Cardiac muscle cell (in vitro differentiated cells and primary cell): ENCODE measurements around the gene UBA1. TPM values are rescaled to one million over a fixed set of nuclear protein-coding genes. Genes with fewer than 3 reads are reported as not detected.
A peak's percentile ranks its signal among the peaks of the same experiment; 100 is the strongest.

Experiments
- DNase-seq, 2 donors: peaks; one replicate each; pipeline versions ENCODE4 v3.0.0 to v3.0.0-alpha.2; 2010 to 2017; ENCODE audit warnings: low read depth in 1 of 2, low spot score in 1 of 2
- H3K27ac ChIP-seq: fragments of 200-600 bp; sonication (generic); 2 replicates; pipeline ENCODE4 v1.5.1; 2016
- H3K27me3 ChIP-seq: fragments of 200-600 bp; sonication (generic); 2 replicates; pipeline ENCODE4 v1.6.0; 2016; ENCODE audit warnings: control low read depth
- H3K36me3 ChIP-seq: fragments of 200-600 bp; sonication (generic); 2 replicates; pipeline ENCODE4 v1.5.1; 2016; ENCODE audit warnings: control low read depth
- H3K4me1 ChIP-seq: fragments of 200-600 bp; sonication (generic); 2 replicates; pipeline ENCODE4 v1.8.1; 2017; ENCODE audit warnings: low read depth, mild to moderate bottlenecking, mixed run types
- H3K4me3 ChIP-seq: fragments of 200-600 bp; sonication (generic); 2 replicates; pipeline ENCODE4 v1.5.1; 2016; ENCODE audit warnings: mild to moderate bottlenecking
- H3K9me3 ChIP-seq: fragments of 200-600 bp; sonication (generic); 2 replicates; pipeline ENCODE4 v1.5.1; 2017; ENCODE audit warnings: low read depth, mild to moderate bottlenecking, control low read depth
- polyA plus RNA-seq: library from polyadenylated mRNA; unstranded; fragments of >200 nt; fragmentation: Nextera tagmentation; extraction: Ambion mirVana; gene quantifications from 2 replicates; pipeline ENCODE4 v1.2.1, GENCODE V29; 2016
- total RNA-seq: library from RNA; depleted of rRNA; stranded (reverse); fragments of >200 nt; gene quantifications from 2 replicates; pipeline ENCODE4 v1.2.3, GENCODE V29; 2016
- TF ChIP-seq, protein P1 (sequence below): IDR thresholded peaks from 2 replicates; pipeline ENCODE4 v1.5.1; 2012; ENCODE audit warnings: low read depth, mild to moderate bottlenecking, low read length

UBA1 gene
- total and polyA plus RNA-seq, 2 experiments from 2014 or later = 280 to 386 TPM

DNA sequence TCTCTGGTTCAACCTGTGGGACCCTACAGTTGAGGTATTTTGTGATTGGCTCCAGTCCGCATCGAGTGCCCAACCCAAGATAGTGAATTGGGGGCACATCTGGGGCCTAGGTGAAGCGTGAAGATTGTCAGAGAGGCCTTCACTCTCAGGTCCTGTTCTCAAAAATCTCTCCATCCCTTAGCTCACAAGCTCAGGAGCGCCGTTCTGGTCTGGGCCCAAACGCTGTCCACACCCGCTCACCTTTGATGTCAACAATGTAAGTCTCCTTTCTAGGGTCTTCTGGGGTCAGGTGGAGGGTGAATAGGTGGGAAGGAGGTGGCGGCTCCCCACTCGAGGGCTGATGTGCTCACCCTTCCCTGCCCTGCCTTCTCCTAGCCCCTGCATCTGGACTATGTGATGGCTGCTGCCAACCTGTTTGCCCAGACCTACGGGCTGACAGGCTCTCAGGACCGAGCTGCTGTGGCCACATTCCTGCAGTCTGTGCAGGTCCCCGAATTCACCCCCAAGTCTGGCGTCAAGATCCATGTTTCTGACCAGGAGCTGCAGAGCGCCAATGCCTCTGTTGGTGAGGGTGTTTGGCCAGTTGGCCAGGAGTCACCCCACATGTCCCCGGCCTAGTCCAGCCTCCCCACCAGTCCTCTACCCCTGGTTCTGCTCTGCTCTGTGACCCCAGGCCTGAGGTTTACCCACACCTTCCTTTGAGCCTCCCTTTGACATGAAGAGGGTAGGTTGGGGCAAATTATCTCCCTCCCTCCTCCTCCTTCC, 17.2 kb downstream of the UBA1 start:
- H3K4me1 ChIP-seq = no peaks in the 10 kb centered on the region
- DNase-seq = no peak
- H3K9me3 ChIP-seq = no peaks in the 10 kb centered on the region
- H3K4me3 ChIP-seq = no peak overlapping the region
- TF ChIP-seq, protein P1, sequence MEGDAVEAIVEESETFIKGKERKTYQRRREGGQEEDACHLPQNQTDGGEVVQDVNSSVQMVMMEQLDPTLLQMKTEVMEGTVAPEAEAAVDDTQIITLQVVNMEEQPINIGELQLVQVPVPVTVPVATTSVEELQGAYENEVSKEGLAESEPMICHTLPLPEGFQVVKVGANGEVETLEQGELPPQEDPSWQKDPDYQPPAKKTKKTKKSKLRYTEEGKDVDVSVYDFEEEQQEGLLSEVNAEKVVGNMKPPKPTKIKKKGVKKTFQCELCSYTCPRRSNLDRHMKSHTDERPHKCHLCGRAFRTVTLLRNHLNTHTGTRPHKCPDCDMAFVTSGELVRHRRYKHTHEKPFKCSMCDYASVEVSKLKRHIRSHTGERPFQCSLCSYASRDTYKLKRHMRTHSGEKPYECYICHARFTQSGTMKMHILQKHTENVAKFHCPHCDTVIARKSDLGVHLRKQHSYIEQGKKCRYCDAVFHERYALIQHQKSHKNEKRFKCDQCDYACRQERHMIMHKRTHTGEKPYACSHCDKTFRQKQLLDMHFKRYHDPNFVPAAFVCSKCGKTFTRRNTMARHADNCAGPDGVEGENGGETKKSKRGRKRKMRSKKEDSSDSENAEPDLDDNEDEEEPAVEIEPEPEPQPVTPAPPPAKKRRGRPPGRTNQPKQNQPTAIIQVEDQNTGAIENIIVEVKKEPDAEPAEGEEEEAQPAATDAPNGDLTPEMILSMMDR = no peak
- H3K27me3 ChIP-seq = no peaks in the 10 kb centered on the region
- H3K27ac ChIP-seq = no peak overlapping the region
- H3K36me3 ChIP-seq = peaks cover 90% of the 10 kb centered on the region

DNA sequence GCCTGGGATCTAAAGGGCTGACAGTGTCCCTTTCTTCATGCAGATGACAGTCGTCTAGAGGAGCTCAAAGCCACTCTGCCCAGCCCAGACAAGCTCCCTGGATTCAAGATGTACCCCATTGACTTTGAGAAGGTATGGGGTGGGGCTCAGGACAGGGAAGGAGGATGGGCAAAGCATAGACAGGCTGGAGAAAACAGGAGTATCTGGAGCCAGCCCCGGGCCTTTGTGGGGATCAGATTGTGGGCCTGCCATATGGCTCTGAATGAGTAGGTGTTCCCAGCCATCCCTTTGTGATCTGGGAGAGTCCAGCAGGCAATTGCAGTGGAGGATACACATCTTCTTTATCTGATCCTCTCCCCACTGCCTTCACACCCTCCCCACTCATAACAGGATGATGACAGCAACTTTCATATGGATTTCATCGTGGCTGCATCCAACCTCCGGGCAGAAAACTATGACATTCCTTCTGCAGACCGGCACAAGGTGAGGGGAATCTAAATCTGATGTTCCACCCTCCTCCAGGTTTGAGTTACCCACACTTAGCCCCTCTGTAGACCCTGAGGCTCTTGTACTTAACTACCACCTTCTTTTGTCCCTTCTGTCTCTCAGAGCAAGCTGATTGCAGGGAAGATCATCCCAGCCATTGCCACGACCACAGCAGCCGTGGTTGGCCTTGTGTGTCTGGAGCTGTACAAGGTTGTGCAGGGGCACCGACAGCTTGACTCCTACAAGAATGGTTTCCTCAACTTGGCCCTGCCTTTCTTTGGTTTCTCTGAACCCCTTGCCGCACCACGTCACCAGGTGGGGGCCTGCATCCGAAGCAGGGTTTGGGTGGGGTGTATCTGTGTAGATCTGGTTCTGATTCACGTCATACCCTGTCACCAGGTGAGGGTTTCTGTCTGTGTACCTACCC, 19.0 kb downstream of the UBA1 start:
- Histone ChIP-seq H3K27ac (no peak overlapping the region), H3K27me3 (no peaks in the 10 kb centered on the region), H3K9me3 (no peaks in the 10 kb centered on the region), H3K4me3 (no peak overlapping the region), H3K36me3 (peaks cover 73% of the 10 kb centered on the region), H3K4me1 (no peaks in the 10 kb centered on the region)
- TF ChIP-seq, protein P1 = no peak
- DNase-seq = no peak

DNA sequence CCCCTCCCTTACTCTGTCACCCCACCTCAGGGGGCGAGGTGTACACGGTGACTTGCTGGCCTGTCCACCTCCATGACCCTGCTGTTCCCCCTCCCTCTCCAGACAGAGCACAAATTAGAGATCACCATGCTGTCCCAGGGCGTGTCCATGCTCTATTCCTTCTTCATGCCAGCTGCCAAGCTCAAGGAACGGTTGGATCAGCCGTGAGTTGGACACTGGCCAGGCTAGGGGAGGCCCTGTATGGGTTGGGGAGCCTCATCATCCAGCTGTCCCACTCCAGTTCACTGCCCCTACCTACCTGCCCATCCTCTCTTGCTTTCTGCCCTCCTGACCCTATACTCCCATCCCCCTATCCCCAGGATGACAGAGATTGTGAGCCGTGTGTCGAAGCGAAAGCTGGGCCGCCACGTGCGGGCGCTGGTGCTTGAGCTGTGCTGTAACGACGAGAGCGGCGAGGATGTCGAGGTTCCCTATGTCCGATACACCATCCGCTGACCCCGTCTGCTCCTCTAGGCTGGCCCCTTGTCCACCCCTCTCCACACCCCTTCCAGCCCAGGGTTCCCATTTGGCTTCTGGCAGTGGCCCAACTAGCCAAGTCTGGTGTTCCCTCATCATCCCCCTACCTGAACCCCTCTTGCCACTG, 20.9 kb downstream of the UBA1 start:
- Histone ChIP-seq H3K4me1 (no peaks in the 10 kb centered on the region), H3K27me3 (no peaks in the 10 kb centered on the region), H3K4me3 (no peak overlapping the region), H3K36me3 (peaks cover 57% of the 10 kb centered on the region), H3K27ac (peak overlapping the region; percentile 84), H3K9me3 (no peaks in the 10 kb centered on the region)
- TF ChIP-seq, protein P1 = no peak
- DNase-seq = no peak

DNA sequence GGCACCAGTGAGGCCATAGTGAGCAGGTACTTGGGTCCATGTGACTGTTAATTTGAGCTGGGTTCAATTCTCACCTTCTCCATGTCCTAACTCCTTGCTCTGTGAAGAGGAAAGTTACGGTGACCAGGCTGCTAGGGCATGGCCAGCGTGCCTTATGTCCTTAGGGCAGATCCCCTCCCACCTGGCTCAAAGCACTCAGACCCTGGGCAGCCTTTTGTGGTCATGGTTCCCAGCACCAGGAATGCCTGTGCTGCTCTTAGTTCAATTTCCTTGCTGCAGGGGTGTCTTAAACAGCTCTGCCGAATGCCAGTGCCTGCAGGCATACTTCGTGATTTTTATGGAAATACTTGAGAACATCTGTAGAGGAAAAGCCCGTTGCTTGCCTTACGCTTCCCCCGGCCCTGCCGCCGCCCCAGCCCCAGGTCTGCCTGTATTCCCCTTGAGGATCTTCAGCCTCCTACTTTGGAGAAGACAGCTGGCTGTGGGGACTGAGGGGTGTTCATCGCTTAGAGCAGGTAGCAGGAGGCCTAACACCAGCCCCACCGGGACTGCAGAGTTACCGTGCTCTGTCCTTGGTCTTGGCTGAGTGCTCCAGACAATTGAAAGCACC, 21.8 kb downstream of the UBA1 start:
- Histone ChIP-seq H3K27me3 (no peaks in the 10 kb centered on the region), H3K4me1 (peaks cover 5% of the 10 kb centered on the region), H3K4me3 (no peak overlapping the region), H3K27ac (peak overlapping the region; percentile 84), H3K9me3 (no peaks in the 10 kb centered on the region), H3K36me3 (peaks cover 48% of the 10 kb centered on the region)
- TF ChIP-seq, protein P1 = no peak
- DNase-seq = no peak

DNA sequence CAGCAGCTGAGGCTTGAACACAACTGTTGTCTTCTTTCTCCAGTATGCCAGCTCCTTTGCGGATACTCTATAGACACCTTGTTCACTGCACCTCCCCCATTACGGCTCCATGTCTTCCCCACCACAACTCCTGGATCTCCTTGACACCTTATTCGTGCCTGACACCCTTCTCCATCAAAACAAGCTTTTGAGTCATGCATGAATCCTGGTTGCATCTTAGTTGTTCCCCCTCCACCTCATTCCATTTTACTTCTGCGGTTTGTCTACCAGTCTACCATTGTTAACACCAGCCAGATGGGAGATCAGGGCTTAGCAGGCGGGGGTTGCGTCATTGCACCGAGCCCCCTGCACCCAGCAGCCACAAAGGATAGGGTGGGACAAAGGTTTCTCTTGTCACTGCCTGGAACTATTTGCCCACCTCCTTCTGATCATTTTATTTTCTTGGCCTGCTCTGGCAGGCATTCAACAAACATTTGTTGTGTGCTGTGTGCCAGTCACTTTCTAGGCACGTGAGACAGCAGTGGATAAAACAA, 22.8 kb downstream of the UBA1 start:
- H3K4me3 ChIP-seq = no peak overlapping the region
- no peak for DNase-seq
- H3K36me3 ChIP-seq = peaks cover 38% of the 10 kb centered on the region

More for the DNA sequence above, 22.8 kb downstream of the UBA1 start:
- Histone ChIP-seq H3K4me1 (peaks cover 11% of the 10 kb centered on the region), H3K27me3 (no peaks in the 10 kb centered on the region), H3K27ac (peak overlapping the region; percentile 84), H3K9me3 (no peaks in the 10 kb centered on the region)
- TF ChIP-seq, protein P1 = no peak
